ENCODE measurements around the gene GABBR2.

The GABBR2 gene

GRCh38 chr9:98602839-98603500, 105.8 kb downstream of the GABBR2 start:
- TF ChIP-seq CTCF (IDR thresholded peaks at IDR 0.05; ENCODE audit: low read depth, low read length, poor library complexity, severe bottlenecking), result no peak
- no peak for TF ChIP-seq EZH2phosphoT487 (IDR thresholded peaks at IDR 0.05; ENCODE audit: borderline replicate concordance, low read length)
- Histone ChIP-seq H3K36me3 (ENCODE audit: control insufficient read depth, low read length) (no peaks in the 10 kb centered on the region), H3K4me3 (ENCODE audit: low read length) (no peak overlapping the region), H3K4me1 (ENCODE audit: control insufficient read depth, low read length) (no peaks in the 10 kb centered on the region), H4K20me1 (ENCODE audit: control insufficient read depth, insufficient read depth, low read depth, low read length) (no peaks in the 10 kb centered on the region), H3K4me2 (ENCODE audit: low read length) (no peak overlapping the region), H3K27ac (ENCODE audit: low read depth, low read length) (no peak overlapping the region), H3K9me3 (ENCODE audit: control insufficient read depth, insufficient read depth, low read length) (no peaks in the 10 kb centered on the region), H3K79me2 (ENCODE audit: control insufficient read depth, low read length) (no peaks in the 10 kb centered on the region), H3F3A (ENCODE audit: control insufficient read depth, insufficient read depth) (no peaks in the 10 kb centered on the region), H3K9me2 (replicated peaks; ENCODE audit: control insufficient read depth, low read length) (no peaks in the 10 kb centered on the region), H3K27me3 (ENCODE audit: control insufficient read depth, low read length) (no peaks in the 10 kb centered on the region)

GRCh38 chr9:98600631-98601030, 108.1 kb downstream of the GABBR2 start:
- H3K4me1 ChIP-seq (ENCODE audit: control insufficient read depth, low read length), result no peaks in the 10 kb centered on the region
- H3K4me3 ChIP-seq (ENCODE audit: low read length), result no peak overlapping the region
- no peaks in the 10 kb centered on the region for H3K9me3 ChIP-seq (ENCODE audit: control insufficient read depth, insufficient read depth, low read length)
- H3K4me2 ChIP-seq (ENCODE audit: low read length), result no peak overlapping the region
- no peak for TF ChIP-seq CTCF (IDR thresholded peaks at IDR 0.05; ENCODE audit: low read depth, low read length, poor library complexity, severe bottlenecking)
- no peak for TF ChIP-seq EZH2phosphoT487 (IDR thresholded peaks at IDR 0.05; ENCODE audit: borderline replicate concordance, low read length)
- H3K36me3 ChIP-seq (ENCODE audit: control insufficient read depth, low read length), result no peaks in the 10 kb centered on the region
- H4K20me1 ChIP-seq (ENCODE audit: control insufficient read depth, insufficient read depth, low read depth, low read length), result no peaks in the 10 kb centered on the region
- no peak overlapping the region for H3K27ac ChIP-seq (ENCODE audit: low read depth, low read length)
- H3F3A ChIP-seq (ENCODE audit: control insufficient read depth, insufficient read depth), result no peaks in the 10 kb centered on the region
- no peaks in the 10 kb centered on the region for H3K79me2 ChIP-seq (ENCODE audit: control insufficient read depth, low read length)
- H3K9me2 ChIP-seq (replicated peaks; ENCODE audit: control insufficient read depth, low read length), result no peaks in the 10 kb centered on the region
- no peaks in the 10 kb centered on the region for H3K27me3 ChIP-seq (ENCODE audit: control insufficient read depth, low read length)

- no peak overlapping the region for H3K27ac ChIP-seq (ENCODE audit: low read depth, low read length)
- no peaks in the 10 kb centered on the region for H4K20me1 ChIP-seq (ENCODE audit: control insufficient read depth, insufficient read depth, low read depth, low read length)
- H3F3A ChIP-seq (ENCODE audit: control insufficient read depth, insufficient read depth), result no peaks in the 10 kb centered on the region
- no peaks in the 10 kb centered on the region for H3K27me3 ChIP-seq (ENCODE audit: control insufficient read depth, low read length)
- no peak overlapping the region for H3K4me2 ChIP-seq (ENCODE audit: low read length)
- no peaks in the 10 kb centered on the region for H3K9me3 ChIP-seq (ENCODE audit: control insufficient read depth, insufficient read depth, low read length)
- H3K4me1 ChIP-seq (ENCODE audit: control insufficient read depth, low read length), result no peaks in the 10 kb centered on the region
- H3K36me3 ChIP-seq (ENCODE audit: control insufficient read depth, low read length), result no peaks in the 10 kb centered on the region
- H3K79me2 ChIP-seq (ENCODE audit: control insufficient read depth, low read length), result no peaks in the 10 kb centered on the region
- no peak overlapping the region for H3K4me3 ChIP-seq (ENCODE audit: low read length)
- H3K9me2 ChIP-seq (replicated peaks; ENCODE audit: control insufficient read depth, low read length), result no peaks in the 10 kb centered on the region
- TF ChIP-seq CTCF (IDR thresholded peaks at IDR 0.05; ENCODE audit: low read depth, low read length, poor library complexity, severe bottlenecking) (no peak), EZH2phosphoT487 (IDR thresholded peaks at IDR 0.05; ENCODE audit: borderline replicate concordance, low read length) (no peak)
Observed at GRCh38 chr9:98599566-98600216, 109.0 kb downstream of the GABBR2 start.
